GM21390 (cell line): ENCODE results near the gene FADS6.
"Not testable (repeated sequence)": the region's sequence is repeated elsewhere in the genome, so short reads cannot be mapped to it uniquely, and the experiment has no call there.

Experiments
- ATAC-seq: cut with Tn5 transposase; IDR thresholded peaks from one replicate; pipeline ENCODE4 v1.9.1; 2021; ENCODE audit not compliant: unreplicated experiment

Gene FADS6

GRCh38 chr17:74870028-74870427, 23.4 kb downstream of the FADS6 start:
- not testable (repeated sequence) for ATAC-seq

GRCh38 chr17:74868908-74869255, 24.6 kb downstream of the FADS6 start:
- no peak for ATAC-seq

GRCh38 chr17:74868251-74868907, 25.1 kb downstream of the FADS6 start:
- no peak for ATAC-seq

- ATAC-seq: no peak
These were observed 27.1 kb downstream of the FADS6 start for GRCh38 chr17:74866198-74866835.

GRCh38 chr17:74865504-74866197, 27.8 kb downstream of the FADS6 start:
- ATAC-seq: no peak

GRCh38 chr17:74864866-74865395, 28.5 kb downstream of the FADS6 start:
- ATAC-seq: no peak

GRCh38 chr17:74864297-74864865, 29.1 kb downstream of the FADS6 start:
- no peak for ATAC-seq

- no peak for ATAC-seq
These were observed 29.8 kb downstream of the FADS6 start for GRCh38 chr17:74863420-74864296.

- no peak for ATAC-seq
These were observed 30.5 kb downstream of the FADS6 start for GRCh38 chr17:74862919-74863318.

GRCh38 chr17:74862108-74862901, 31.1 kb downstream of the FADS6 start:
- no peak for ATAC-seq

GRCh38 chr17:74861662-74862107, 31.7 kb downstream of the FADS6 start:
- no peak for ATAC-seq

GRCh38 chr17:74860872-74861661, 32.4 kb downstream of the FADS6 start:
- no peak for ATAC-seq

- no peak for ATAC-seq
These were observed 33.1 kb downstream of the FADS6 start for GRCh38 chr17:74860229-74860871.

GRCh38 chr17:74859459-74860228, 33.8 kb downstream of the FADS6 start, which contains the start of gene GRIN2C:
TSS of gene GRIN2C (minus strand) at chr17:74859885. CDS start at chr17:74855092, 4,793 bp downstream.
- ATAC-seq: no peak

GRCh38 chr17:74858672-74859458, 34.6 kb downstream of the FADS6 start:
- ATAC-seq: no peak

GRCh38 chr17:74857191-74857590, 36.2 kb downstream of the FADS6 start:
- ATAC-seq: no peak

- no peak for ATAC-seq
These were observed 37.3 kb downstream of the FADS6 start for GRCh38 chr17:74856112-74856511.
